ENCODE results near the gene NAIF1.

GRCh38 chr9:128055344-128056040, 11.6 kb downstream of the NAIF1 start:
- no peak for TF ChIP-seq CTCF (conservative IDR thresholded peaks at IDR 0.05)
- no peak for TF ChIP-seq EZH2 (IDR thresholded peaks at IDR 0.05; ENCODE audit: low read depth)
